LNCaP clone FGC (cell line): ENCODE results near the gene STARD13.

Experiments
- DNase-seq: peaks from one replicate; pipeline ENCODE4 v3.0.0-alpha.2; 2011; ENCODE audit warnings: low read depth
- H3K4me3 ChIP-seq: 2 replicates; pipeline ENCODE4 v1.5.1; 2011; ENCODE audit warnings: mild to moderate bottlenecking, low read depth, low read length, control low read depth
- TF ChIP-seq, protein P1 (sequence below): IDR thresholded peaks from 2 replicates; pipeline ENCODE4 v1.5.1; 2012; ENCODE audit warnings: mild to moderate bottlenecking; ENCODE audit not compliant: control insufficient read depth, insufficient read depth; ENCODE audit errors: extremely low read depth

Gene STARD13

DNA sequence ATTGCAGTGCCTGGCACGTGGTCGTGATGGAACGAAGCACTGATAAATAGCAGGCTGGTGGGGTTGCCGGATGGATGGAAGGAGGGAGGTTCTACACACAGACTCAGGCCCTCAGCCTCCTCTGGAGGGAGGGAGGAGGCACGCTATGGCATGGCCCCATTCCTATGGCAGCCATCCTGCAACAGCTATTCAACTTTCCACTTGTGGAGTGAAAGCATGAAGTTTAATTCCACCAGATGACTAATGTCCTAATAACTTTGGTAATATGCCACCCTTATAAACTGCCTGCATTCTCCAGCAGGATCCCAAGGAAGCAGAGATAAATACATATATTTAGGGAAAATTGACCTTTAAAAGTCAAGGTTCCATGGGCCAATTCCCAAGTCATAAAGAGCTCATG is 176.9 kb downstream of the STARD13 start:
- no peak for DNase-seq
- no peak overlapping the region for H3K4me3 ChIP-seq
- TF ChIP-seq, protein P1, sequence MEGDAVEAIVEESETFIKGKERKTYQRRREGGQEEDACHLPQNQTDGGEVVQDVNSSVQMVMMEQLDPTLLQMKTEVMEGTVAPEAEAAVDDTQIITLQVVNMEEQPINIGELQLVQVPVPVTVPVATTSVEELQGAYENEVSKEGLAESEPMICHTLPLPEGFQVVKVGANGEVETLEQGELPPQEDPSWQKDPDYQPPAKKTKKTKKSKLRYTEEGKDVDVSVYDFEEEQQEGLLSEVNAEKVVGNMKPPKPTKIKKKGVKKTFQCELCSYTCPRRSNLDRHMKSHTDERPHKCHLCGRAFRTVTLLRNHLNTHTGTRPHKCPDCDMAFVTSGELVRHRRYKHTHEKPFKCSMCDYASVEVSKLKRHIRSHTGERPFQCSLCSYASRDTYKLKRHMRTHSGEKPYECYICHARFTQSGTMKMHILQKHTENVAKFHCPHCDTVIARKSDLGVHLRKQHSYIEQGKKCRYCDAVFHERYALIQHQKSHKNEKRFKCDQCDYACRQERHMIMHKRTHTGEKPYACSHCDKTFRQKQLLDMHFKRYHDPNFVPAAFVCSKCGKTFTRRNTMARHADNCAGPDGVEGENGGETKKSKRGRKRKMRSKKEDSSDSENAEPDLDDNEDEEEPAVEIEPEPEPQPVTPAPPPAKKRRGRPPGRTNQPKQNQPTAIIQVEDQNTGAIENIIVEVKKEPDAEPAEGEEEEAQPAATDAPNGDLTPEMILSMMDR, result no peak

DNA sequence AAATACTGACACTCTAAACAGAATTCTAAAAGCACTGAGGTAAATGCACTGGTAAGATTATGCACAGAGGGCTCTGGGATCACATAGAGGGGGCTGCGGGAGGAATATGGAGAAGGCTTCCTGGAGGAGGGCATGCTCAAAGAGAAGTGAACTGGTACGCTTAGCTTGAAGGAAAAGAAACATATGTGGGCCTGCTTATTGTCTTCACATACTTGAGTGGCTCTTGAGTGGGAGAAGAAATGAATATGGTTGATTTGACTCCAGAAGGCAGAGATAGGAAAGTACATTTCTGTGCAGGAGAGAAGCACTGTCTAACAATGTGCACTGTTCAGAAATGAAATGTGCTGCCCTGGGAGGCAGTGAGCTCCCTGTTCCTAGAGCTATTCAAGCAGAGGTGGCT is 178.2 kb downstream of the STARD13 start:
- no peak for DNase-seq
- H3K4me3 ChIP-seq, result no peak overlapping the region
- TF ChIP-seq, protein P1, result no peak

DNA sequence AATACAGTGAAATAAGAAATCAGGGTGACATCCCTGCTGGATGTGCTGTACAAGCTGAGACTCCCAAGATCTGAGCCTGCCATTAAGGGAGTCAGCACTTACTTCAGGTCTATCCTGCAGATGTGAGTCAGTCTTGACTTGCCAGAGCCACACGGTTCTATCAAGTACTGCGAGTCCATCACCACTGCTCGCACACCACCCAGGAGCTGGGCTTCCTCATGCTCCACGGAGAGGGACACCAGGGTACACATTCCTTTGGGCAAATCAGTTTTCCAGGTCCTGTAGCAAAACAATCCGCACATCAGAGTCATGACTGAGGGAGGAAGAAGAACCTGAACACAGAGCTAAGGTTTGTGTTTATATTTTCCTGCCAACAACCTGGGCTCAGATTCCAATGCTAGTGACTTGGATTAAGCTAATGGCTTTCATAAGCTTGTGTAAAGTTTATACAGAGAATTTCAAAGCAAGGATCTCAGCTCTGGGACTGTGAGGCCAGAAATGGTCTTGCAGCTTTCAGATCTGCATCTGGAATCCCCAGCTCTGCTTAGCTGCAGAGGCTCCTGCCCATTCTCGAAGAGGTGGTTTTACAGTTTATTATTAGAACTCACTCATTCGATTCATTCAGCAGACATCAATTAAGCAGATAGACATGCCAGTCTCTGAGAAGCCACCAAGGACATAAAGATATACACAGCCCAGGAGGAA is 178.7 kb downstream of the STARD13 start:
- H3K4me3 ChIP-seq, result no peak overlapping the region
- DNase-seq, result no peak
- TF ChIP-seq, protein P1, result no peak

DNA sequence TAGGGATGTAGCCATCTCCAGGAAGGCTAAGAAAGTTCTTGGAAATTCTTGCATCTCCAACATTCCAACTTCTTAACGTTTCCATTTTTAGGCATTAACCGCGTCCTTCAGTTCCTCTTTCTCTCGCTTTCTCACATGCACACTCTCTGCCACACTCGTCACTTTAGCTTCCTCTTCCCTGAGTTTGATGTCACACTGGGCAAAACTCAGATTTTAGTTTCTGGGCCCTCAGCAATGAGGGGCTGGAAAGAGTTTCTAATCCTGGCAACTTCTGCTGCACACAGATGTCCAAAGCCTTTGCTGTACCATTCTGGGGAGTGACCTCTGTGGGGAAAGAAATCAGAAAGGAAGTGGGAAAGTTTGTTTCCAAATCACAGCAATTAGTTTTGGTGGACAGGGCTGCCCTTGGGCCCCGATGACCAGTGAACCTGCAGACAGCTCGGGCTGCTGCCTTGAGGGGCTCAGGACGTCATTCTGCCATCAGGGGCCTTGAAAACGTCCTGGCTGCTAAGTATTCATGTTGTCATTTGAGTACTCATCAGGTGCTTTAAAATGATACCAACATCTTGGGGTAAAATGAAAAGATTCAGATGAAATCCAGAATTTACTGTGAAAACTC is 180.1 kb downstream of the STARD13 start:
- DNase-seq, result no peak
- TF ChIP-seq, protein P1, result no peak
- H3K4me3 ChIP-seq, result no peak overlapping the region

DNA sequence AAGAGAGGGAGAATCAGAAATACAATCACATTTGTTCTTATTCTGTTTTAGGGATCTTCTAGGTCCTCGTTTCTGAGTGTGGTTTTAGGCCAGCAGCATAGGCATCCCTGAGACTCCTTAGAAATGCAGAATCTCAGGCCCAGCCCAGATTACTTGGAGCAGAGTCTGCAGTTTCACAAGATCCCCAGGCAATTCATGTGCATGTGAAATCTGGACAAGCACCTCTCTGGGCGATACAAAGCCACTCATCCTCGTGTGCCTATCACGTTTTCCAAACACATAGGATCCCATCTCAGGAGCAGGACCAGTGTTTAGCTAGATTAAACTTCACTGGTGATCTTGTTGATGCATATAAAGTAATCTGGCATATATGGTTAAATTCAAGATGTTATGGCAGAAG is 182.1 kb downstream of the STARD13 start:
- no peak overlapping the region for H3K4me3 ChIP-seq
- TF ChIP-seq, protein P1, result no peak
- no peak for DNase-seq

DNA sequence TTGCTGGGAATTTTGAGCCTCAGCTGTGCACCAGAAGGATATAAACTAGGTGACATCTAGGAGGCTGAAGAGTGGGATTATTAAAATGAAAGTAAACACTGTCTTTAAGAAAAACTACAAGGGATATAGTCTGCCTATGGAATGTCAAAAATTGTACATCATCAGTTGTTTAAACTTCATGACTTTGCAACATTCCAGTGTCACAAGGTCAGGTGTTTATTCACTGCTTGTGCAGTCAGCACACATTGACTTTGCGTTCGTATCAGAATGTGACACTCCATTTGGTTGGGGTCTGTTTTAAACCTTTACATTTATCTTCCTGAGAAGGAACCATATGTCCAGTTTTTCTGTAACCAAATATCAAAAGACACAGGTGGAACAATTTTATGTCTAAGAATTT is 183.7 kb downstream of the STARD13 start:
- DNase-seq, result no peak
- H3K4me3 ChIP-seq, result no peak overlapping the region
- TF ChIP-seq, protein P1, result no peak

DNA sequence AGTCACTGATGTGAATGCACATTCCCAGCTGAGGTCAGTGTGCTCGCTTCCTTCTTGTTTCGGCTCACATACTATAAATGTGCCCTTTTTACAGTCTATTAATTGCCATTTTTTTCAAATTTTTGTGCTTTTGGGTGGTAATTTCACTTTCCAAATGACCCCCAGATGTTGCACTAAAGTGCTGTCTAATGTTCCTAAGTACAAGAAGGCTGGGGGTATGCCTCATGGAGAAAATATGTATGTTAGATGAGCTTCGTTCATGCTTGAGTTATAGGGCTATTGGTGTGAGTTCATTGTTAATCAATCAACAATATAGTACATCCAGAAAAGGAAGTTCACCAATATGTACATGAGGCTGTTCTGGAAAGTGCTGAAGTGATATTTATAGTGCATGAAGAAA is 184.7 kb downstream of the STARD13 start:
- no peak overlapping the region for H3K4me3 ChIP-seq
- TF ChIP-seq, protein P1, result no peak
- DNase-seq, result no peak
